Left ventricle myocardium inferior (tissue), 1 donor: ENCODE results near the gene UBFD1. TPM values are rescaled to one million over a fixed set of nuclear protein-coding genes. Genes with fewer than 3 reads are reported as not detected.

ENCODE experiments used
- DNase-seq: peaks from one replicate; pipeline ENCODE4 v3.0.0-alpha.2; 2020
- H3K27ac ChIP-seq: fragments of 200-600 bp; replicated peaks from 2 replicates; pipeline ENCODE4 v1.8.0; 2021
- H3K27me3 ChIP-seq: fragments of 200-600 bp; 2 replicates; pipeline ENCODE4 v1.8.0; 2021; ENCODE audit warnings: low read depth
- H3K36me3 ChIP-seq: fragments of 200-600 bp; 2 replicates; pipeline ENCODE4 v1.8.0; 2021
- H3K4me1 ChIP-seq: fragments of 200-600 bp; 2 replicates; pipeline ENCODE4 v1.8.0; 2021
- H3K4me3 ChIP-seq: fragments of 200-600 bp; 2 replicates; pipeline ENCODE4 v1.8.0; 2021; ENCODE audit warnings: mild to moderate bottlenecking, moderate library complexity
- H3K9me3 ChIP-seq: fragments of 200-600 bp; replicated peaks from 2 replicates; pipeline ENCODE4 v1.8.0; 2021
- intact Hi-C: fragments of 100-400 bp; cut with micrococcal nuclease; formaldehyde crosslinking; loops from one replicate; pipeline ENCODE4 v1.11.0; 2022
- total RNA-seq: library from RNA; stranded (reverse); fragmentation: NEBNext Ultra II Directional; extraction: Animal tissue kit (Norgen Biotek cat#: 25700); gene quantifications from one replicate; pipeline ENCODE4 v1.2.1, GENCODE V29; 2021
- TF ChIP-seq, protein P1 (sequence below): fragments of 200-600 bp; IDR thresholded peaks from 2 replicates; pipeline ENCODE4 v1.8.0; 2021; ENCODE audit warnings: antibody characterized with exemption, mild to moderate bottlenecking, borderline replicate concordance
- donor health status: DM: no; HTN: yes; CAD: no; lungs with severe emphysema.

Gene UBFD1
- total RNA-seq, 1 donor from 2014 or later = 61.4 TPM

- H3K27ac ChIP-seq = no peak overlapping the region
Observed at GRCh38 chr16:23562505-23562904, 5.0 kb downstream of the UBFD1 start.

DNA sequence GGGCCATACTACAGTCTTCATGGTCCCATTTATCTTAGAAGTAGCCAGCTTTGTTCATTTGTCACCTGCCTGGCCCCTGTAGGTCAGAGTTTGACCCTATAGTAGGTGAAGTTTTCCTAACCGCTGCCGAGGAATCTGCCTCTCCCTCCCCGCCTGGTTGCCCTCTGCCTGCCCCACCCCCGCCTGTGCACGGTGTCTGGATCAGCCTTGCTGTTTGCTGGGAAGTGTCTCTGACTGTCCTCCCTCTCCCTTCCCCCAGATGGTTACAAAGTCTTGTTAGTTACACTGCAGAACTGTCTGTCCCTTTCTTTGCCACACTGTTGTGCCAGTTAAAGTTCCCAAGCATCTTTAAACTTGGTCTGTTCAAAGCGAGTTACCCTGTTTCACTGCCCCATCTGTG lies 5.7 kb downstream of the UBFD1 start:
- H3K27me3 ChIP-seq = no peaks in the 10 kb centered on the region
- H3K4me1 ChIP-seq = peaks cover 63% of the 10 kb centered on the region
- H3K27ac ChIP-seq = no peak overlapping the region
- H3K36me3 ChIP-seq = peaks cover 91% of the 10 kb centered on the region
- no peak for DNase-seq
- intact Hi-C loops = no loop called here
- no peak overlapping the region for H3K4me3 ChIP-seq
- TF ChIP-seq, protein P1, sequence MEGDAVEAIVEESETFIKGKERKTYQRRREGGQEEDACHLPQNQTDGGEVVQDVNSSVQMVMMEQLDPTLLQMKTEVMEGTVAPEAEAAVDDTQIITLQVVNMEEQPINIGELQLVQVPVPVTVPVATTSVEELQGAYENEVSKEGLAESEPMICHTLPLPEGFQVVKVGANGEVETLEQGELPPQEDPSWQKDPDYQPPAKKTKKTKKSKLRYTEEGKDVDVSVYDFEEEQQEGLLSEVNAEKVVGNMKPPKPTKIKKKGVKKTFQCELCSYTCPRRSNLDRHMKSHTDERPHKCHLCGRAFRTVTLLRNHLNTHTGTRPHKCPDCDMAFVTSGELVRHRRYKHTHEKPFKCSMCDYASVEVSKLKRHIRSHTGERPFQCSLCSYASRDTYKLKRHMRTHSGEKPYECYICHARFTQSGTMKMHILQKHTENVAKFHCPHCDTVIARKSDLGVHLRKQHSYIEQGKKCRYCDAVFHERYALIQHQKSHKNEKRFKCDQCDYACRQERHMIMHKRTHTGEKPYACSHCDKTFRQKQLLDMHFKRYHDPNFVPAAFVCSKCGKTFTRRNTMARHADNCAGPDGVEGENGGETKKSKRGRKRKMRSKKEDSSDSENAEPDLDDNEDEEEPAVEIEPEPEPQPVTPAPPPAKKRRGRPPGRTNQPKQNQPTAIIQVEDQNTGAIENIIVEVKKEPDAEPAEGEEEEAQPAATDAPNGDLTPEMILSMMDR = no peak
- no peaks in the 10 kb centered on the region for H3K9me3 ChIP-seq

More at GRCh38 chr16:23562505-23562904, 5.0 kb downstream of the UBFD1 start:
- Histone ChIP-seq H3K4me1 (peaks cover 70% of the 10 kb centered on the region), H3K27me3 (no peaks in the 10 kb centered on the region), H3K36me3 (peaks cover 85% of the 10 kb centered on the region), H3K9me3 (no peaks in the 10 kb centered on the region), H3K4me3 (no peak overlapping the region)
- TF ChIP-seq, protein P1 = no peak
- intact Hi-C loops = no loop called here
- DNase-seq = no peak

- no peaks in the 10 kb centered on the region for H3K9me3 ChIP-seq
- intact Hi-C loops = no loop called here
- peak; percentile 62 for DNase-seq
- peaks cover 48% of the 10 kb centered on the region for H3K4me1 ChIP-seq
- no peak overlapping the region for H3K4me3 ChIP-seq
- peaks cover 99% of the 10 kb centered on the region for H3K36me3 ChIP-seq
- no peaks in the 10 kb centered on the region for H3K27me3 ChIP-seq
- TF ChIP-seq, protein P1 = no peak
- peak overlapping the region; percentile 87 for H3K27ac ChIP-seq
Observed at GRCh38 chr16:23564575-23565363, 7.2 kb downstream of the UBFD1 start.

DNA sequence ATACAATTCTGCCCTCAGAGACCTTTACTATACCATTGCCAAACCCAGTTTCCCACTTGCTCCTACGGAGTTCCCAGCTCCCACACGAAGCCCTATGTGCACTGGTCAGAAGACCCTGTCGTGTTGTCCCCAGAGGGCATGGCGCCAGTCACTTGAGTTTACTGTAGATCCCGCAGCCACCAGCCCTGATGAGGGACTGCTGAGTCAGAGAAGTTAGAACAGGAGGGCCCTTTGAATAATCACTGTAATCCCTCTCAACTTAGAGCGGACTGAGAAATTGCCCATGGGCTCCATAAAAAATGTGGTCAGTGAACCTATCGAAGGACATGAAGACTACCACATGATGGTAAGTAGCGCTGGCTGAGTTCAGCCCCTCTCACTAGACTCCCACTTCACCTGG lies 9.2 kb downstream of the UBFD1 start:
- intact Hi-C loops = no loop called here
- DNase-seq = no peak
- Histone ChIP-seq H3K36me3 (peaks cover 99% of the 10 kb centered on the region), H3K9me3 (no peaks in the 10 kb centered on the region), H3K4me3 (no peak overlapping the region), H3K27me3 (no peaks in the 10 kb centered on the region), H3K27ac (no peak overlapping the region), H3K4me1 (peaks cover 29% of the 10 kb centered on the region)
- TF ChIP-seq, protein P1 = no peak

DNA sequence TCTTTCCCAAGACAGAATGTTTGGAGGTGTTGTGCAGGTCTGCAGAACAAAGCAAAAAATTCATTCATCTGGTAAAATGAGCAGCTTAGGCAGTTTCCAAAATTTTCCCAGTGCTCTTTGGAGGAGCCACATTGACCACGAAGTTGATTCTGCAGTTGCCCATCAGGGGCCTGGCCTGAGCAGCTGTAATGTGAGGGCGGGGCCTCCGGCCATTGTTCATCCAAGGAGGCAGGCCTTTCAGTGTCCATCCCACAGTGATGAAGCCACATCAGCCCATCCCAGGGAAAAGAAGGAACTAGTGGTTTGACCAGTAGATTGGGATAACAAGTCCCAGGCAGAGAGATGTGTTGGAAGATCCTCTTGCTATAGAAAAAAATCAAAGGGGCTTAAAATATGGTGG lies 10.1 kb downstream of the UBFD1 start:
- intact Hi-C loops = no loop called here
- H3K4me1 ChIP-seq = peaks cover 29% of the 10 kb centered on the region
- H3K4me3 ChIP-seq = no peak overlapping the region
- TF ChIP-seq, protein P1 = no peak
- no peak overlapping the region for H3K27ac ChIP-seq
- peaks cover 99% of the 10 kb centered on the region for H3K36me3 ChIP-seq
- no peaks in the 10 kb centered on the region for H3K9me3 ChIP-seq
- no peak for DNase-seq
- H3K27me3 ChIP-seq = no peaks in the 10 kb centered on the region
